HL-60/S4 treated with phorbol 12-myristate 13-acetate at 8.2 ng/mL for 4 days and 3 days (cell line): ENCODE measurements around the gene TMEM139.

ENCODE experiments used
- in situ Hi-C: fragments of 300-500 bp; cut with MboI; formaldehyde crosslinking; loops from 2 replicates; pipeline ENCODE4 v1.15.0; 2022; ENCODE audit warnings: low sequenced_read_pairs

Gene TMEM139

GRCh38 chr7:143284591-143285469, at the start of gene TMEM139:
TSS of gene TMEM139 (plus strand) at chr7:143284958. CDS start at chr7:143285958, 1,000 bp downstream.
- in situ Hi-C loops, result no loop called here

GRCh38 chr7:143235561-143235960, 49.2 kb upstream of the TMEM139 start:
- in situ Hi-C loops, result no loop called here

GRCh38 chr7:143236408-143236990, 48.3 kb upstream of the TMEM139 start:
- in situ Hi-C loops, result no loop called here

GRCh38 chr7:143237366-143237765, 47.4 kb upstream of the TMEM139 start:
- in situ Hi-C loops, result no loop called here

- in situ Hi-C loops, result no loop called here
Measured at GRCh38 chr7:143238289-143238980, 46.3 kb upstream of the TMEM139 start.

GRCh38 chr7:143239813-143240212, 44.9 kb upstream of the TMEM139 start:
- in situ Hi-C loops, result no loop called here

- in situ Hi-C loops, result no loop called here
Measured at GRCh38 chr7:143240291-143241168, 44.2 kb upstream of the TMEM139 start.

- in situ Hi-C loops, result no loop called here
Measured at GRCh38 chr7:143242306-143242705, 42.5 kb upstream of the TMEM139 start.

GRCh38 chr7:143243111-143243510, 41.6 kb upstream of the TMEM139 start:
- in situ Hi-C loops, result no loop called here

GRCh38 chr7:143243614-143244013, 41.1 kb upstream of the TMEM139 start:
- in situ Hi-C loops, result no loop called here

- in situ Hi-C loops, result no loop called here
Measured at GRCh38 chr7:143244321-143244720, 40.4 kb upstream of the TMEM139 start.

- in situ Hi-C loops, result no loop called here
Measured at GRCh38 chr7:143245123-143245522, 39.6 kb upstream of the TMEM139 start.

GRCh38 chr7:143247372-143247771, 37.4 kb upstream of the TMEM139 start:
- in situ Hi-C loops, result no loop called here

- in situ Hi-C loops, result no loop called here
Measured at GRCh38 chr7:143248761-143249354, 35.9 kb upstream of the TMEM139 start.

GRCh38 chr7:143250199-143250598, 34.6 kb upstream of the TMEM139 start:
- in situ Hi-C loops, result no loop called here

GRCh38 chr7:143250822-143251221, 33.9 kb upstream of the TMEM139 start:
- in situ Hi-C loops, result no loop called here

- in situ Hi-C loops, result no loop called here
Measured at GRCh38 chr7:143252006-143252405, 32.8 kb upstream of the TMEM139 start.

GRCh38 chr7:143255564-143255963, 29.2 kb upstream of the TMEM139 start:
- in situ Hi-C loops, result no loop called here

- in situ Hi-C loops, result no loop called here
Measured at GRCh38 chr7:143256325-143256724, 28.4 kb upstream of the TMEM139 start.

- in situ Hi-C loops, result no loop called here
Measured at GRCh38 chr7:143256932-143257331, 27.8 kb upstream of the TMEM139 start.
